ENCODE results near the gene C1orf226.

Gene C1orf226

DNA sequence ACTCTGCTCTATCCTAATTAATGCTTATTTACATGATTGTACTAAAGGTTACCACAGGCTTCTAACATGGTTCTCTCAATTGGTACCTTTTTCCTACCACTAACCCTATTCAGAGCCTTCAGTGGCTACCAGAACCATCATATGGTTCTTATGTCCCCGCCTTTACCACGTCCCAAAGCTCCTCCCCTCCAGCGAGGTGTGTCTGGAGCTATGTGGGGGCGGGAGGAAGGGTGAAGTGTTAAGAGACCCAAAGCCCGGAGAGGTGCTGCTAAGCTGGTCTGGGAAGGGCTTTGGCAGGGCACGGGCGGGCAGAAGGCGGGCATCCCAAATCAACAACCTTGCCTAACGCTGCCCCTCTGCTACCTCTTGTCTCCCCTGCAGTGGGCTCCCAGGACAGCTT lies 14.9 kb upstream of the C1orf226 start:
- no peak for DNase-seq

DNA sequence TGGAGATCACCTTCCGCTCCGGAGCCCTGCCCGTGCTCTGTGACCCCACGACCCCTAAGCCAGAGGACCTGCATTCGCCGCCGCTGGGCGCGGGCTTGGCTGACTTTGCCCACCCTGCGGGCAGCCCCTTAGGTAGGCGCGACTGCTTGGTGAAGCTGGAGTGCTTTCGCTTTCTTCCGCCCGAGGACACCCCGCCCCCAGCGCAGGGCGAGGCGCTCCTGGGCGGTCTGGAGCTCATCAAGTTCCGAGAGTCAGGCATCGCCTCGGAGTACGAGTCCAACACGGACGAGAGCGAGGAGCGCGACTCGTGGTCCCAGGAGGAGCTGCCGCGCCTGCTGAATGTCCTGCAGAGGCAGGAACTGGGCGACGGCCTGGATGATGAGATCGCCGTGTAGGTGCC lies 14.5 kb upstream of the C1orf226 start:
- no peak for DNase-seq

DNA sequence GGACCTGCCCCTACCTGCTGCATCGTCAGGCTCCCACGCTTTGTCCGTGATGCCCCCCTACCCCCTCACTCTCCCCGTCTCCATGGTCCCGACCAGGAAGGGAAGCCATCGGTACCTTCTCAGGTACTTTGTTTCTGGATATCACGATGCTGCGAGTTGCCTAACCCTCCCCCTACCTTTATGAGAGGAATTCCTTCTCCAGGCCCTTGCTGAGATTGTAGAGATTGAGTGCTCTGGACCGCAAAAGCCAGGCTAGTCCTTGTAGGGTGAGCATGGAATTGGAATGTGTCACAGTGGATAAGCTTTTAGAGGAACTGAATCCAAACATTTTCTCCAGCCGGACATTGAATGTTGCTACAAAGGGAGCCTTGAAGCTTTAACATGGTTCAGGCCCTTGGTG lies 13.8 kb upstream of the C1orf226 start:
- DNase-seq: no peak

DNA sequence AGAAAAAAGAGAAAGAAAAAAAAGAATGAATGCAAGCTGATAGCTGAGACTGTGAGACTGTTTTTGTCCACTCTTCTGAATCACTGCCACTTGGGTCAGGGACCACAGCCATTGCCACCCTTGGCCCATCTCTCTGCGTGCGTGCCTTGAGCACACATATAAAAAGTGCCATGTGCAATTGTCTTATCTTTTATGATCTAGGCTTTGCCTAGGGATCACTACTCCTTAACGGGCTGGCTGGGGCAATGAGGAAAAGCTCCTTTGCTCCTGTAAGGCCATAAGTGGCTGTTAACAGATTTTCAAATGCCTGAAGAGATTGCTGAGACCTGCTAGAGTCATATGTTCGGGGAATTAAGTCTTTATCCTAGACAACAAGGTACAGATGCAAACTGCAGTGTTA lies 13.1 kb upstream of the C1orf226 start:
- no peak for DNase-seq

DNA sequence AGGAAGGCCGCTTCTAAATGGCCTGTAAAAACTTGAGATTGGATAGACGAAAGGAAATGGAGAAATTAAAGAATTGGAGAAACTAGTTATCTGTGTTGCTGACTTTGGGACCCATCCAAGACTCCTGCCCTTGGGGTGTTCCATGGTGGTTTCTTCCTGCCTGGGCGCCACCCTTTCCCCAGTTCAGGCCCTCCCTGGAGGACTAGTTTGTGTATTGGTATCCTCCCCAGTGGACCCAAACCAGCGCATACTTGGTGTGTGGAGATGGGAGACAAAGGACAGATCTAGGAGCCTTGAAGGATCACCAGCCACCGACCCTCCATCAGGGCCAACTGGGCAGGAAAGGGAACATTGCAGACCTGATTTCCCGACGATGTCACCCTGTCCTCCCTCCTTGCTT lies 12.0 kb upstream of the C1orf226 start:
- DNase-seq: no peak

DNA sequence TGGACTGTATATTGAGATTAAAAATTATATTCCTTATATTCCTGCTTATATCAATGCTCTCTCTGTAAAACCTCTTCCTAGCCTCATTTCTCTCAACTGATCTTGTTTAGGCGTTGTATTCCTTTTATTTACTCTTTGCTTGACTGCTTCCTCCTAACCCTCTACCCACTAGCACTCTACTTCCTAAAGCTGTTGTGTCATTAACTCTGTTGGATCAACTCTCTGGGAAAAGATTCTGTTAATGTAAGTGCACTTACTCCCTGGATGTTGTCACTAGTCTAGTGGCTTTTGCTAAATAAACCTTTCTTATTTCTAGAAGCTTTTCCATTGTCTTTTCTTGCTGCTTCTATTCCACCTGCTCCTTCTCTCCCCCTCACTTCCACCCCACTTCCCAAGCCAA lies 11.4 kb upstream of the C1orf226 start:
- no peak for DNase-seq

DNA sequence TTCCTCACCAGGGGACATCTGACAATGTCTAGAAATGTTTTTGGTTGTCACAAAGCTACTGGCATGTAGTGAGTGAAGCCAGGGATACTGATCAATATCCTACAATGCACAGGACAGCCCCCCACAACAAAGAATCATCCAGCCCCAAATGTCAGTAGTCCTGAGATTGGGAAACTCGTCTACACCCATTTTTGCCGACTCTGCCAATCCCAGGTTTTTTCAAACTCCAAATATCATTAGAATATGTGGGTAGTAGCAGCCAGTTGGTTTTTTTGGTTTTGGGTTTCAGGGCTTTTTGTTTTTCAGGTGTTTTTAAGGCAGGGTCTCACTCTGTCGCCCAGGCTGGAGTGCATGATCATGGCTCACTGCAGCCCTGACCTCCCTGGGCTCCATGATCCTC lies 10.8 kb upstream of the C1orf226 start:
- DNase-seq: no peak

DNA sequence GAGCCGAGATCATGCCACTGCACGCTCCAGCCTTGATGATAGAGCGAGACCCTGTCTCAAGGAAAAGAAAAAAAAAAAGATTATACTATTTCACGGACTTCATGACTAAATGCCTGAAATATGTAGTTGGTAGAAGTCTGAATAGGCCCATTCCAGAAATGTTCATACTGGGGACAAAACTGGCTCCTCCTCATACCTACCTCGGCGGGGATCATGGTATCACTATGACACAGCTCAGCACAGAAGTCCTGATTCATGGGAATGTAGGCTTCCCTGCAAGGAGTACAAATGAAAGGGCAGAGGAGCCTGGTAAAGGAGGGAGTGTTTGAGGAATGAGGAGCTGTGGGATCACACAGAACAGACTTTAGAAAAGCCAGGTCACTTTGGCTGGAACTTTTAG lies 9.9 kb upstream of the C1orf226 start:
- no peak for DNase-seq

DNA sequence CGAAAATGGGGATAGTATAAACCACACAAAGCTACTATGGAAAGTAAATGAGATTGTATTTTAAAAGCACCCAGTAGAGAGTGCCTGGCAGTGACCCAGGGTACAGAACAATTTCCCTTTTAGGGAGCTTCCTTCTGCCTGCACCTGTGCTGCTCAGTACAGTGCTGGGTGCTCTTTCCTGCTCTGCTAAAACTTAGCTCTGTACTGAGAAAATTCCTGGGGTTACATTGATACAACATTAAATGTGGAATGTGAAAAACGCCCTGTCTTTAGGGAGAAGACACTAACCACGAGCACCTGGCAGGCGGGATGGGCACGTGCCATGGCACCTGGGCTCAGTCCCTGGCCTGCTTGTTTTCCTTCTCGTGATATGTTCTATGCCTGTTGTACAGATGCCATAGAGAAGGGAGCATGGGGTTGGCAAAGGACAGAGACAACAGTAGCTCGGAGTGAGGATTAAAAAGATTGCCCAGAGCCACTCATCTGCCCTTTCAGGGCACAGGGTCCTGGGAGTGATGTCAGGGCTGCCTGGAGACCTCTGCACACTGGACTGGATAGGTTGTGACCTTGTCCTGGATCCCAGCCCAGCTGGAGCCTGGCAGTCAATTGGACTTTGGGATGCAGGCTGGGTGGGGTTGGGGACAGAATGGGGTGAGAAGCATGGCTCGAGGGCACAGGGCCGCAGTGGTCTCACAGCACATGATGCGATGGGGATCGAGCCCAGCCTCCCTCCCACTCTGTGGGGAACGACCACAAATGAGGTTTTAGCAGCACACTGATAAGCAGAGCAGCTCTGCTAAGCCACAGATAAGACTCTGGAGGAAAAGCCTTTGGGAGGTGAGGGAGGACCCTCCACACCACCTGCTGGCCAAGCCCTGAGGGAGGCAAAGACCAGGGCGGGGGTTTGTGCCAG lies 9.1 kb upstream of the C1orf226 start:
- DNase-seq: no peak

DNA sequence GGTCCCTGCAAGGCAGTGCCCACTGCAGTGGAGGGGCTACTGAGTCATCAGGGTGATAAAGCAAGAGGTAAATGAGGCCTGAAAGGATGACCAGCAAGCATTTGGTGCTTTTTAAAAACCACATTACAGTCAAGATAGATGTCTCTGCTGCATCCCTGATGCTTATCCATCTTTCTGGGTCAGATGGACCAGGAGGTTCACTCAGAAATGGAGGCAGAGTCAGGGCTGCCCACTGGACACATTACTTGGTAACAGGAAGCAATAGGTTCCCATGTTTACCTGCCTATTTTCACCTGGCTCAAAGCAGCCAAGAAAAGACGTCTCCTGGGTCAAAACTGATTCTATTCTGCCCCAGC lies 8.5 kb upstream of the C1orf226 start:
- no peak for DNase-seq

DNA sequence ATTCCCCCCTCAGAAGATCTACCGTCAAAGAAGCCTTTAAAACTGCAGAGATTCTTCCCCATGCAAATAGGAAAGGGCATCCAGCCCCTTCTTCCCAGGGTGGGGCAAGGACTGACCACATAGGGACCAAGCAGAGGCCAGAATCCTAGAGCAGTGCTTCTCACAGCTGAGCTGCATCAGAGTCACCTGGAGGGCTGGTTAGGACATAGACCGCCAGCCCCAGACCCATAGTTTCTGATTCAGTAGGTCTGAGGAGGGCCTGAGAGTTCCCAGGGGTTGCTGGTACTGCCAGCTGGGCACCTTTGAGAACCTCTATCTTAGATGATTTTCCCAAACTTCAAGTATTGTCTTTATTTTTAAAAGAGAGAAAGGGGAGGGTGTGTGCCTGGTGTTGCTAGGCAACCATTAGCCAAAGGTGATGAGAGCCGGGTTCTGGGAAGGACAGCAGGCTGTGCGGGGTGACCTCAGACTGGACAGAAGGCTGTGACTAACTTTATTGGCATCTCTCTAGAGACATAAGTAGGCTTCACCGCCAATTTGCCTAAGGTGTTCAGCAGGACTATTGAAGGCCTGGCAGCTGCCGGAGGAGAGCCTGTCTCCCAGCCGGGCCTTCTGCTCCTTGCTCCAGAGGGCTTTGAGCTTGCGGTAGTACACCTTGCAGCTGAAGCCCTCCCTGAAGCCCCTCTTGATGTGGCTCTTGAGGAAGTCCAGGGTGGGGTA lies 7.8 kb upstream of the C1orf226 start:
- DNase-seq: no peak

DNA sequence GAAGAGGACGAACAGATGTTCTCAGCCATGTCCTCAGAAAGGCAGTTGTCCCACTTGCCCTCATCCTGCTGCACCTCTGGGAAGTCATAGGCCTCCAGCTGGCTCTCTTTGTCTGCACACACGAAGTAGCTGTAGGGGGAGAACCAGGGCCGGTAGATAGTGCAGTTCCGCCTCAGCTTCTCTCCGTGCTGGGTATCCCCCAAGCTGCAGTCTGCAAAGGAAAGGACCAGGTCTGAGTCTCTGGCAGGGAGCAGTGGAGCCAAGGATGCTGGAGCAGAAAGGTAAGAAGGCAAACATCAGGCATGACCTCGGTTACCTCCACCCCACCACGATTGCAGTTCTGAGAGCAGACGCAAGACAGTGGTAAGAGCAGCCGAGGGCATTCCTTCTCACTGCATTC lies 7.1 kb upstream of the C1orf226 start:
- no peak for DNase-seq

DNA sequence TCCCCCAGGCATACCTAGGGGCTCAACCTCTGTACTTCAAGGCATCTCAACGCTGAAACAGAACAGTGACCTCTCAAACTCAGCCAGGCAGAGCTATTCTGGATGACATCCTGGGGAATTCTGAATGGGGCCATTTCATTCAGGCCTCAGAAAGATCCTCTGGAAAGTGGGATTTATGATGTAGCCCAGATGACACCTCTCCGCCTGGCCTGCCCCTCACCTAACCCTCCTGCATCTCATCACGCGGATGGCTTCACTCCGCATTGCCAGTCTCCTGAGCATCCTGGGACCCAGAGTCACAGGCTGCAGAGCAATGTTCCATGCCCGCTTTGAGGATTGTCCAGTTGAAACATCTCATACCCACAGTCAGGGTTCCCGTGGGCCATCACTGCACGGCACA lies 6.1 kb upstream of the C1orf226 start:
- DNase-seq: no peak

DNA sequence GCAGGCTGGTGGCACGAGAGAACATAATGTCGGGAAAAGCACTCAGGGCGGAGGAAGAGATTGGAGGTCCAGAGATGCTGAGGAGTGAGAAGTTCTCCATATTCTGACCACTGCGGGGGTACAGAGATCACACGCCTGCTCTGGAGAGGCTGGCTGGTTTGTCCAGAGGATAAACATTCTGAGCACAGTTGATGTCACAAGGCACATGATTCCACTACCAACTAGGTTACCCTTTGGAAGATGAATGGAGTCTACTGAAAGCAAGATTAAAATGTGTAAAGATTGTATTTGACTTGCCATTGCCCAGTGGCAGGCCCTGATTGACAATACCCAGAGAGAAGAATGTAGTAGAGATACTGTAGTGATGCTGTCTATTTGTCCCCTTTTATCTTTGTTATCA lies 4.8 kb upstream of the C1orf226 start, which contains the start of gene SPATA46:
Gene SPATA46 (minus strand): TSS at position 164 of the 400 bp plus-strand sequence. CDS start 64 bp downstream, at position 100.
- no peak for DNase-seq

DNA sequence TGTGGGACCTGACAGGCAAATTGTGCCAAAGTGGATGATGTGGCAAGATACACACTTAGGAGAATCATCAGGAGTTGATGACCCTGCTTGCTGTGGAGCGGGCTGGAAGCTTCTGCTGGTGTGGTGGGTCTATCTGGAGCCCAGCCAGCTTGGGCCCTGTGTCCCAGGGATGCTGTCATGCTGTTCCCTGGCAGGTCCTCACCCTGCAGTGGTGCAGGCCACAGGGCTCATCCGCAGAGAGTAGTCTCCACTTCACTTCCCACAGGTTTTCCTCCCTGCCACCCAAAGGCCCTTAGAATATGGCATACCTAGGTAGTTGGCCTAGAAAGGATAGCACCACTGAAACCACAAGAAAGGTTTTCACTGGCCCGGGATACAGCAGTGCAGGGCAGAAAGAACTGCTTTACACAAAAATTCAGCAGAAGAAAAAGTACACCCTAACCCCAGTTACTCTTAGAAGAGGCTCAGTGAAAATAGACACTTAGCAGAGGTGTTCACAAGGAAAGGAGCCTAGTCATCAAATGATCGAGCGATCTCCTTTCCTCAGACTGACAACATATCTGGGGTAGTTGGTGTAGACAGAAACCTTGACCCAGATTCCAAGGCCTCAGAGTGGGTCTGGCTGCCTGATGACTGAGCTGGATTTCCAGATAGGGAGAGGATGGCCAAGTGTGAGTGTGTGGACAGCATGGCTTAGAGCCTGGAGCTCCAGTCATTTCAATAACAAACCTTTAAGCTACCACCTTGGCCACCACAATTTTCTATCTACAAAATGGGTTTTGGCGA lies 1.3 kb upstream of the C1orf226 start:
- no peak for DNase-seq

DNA sequence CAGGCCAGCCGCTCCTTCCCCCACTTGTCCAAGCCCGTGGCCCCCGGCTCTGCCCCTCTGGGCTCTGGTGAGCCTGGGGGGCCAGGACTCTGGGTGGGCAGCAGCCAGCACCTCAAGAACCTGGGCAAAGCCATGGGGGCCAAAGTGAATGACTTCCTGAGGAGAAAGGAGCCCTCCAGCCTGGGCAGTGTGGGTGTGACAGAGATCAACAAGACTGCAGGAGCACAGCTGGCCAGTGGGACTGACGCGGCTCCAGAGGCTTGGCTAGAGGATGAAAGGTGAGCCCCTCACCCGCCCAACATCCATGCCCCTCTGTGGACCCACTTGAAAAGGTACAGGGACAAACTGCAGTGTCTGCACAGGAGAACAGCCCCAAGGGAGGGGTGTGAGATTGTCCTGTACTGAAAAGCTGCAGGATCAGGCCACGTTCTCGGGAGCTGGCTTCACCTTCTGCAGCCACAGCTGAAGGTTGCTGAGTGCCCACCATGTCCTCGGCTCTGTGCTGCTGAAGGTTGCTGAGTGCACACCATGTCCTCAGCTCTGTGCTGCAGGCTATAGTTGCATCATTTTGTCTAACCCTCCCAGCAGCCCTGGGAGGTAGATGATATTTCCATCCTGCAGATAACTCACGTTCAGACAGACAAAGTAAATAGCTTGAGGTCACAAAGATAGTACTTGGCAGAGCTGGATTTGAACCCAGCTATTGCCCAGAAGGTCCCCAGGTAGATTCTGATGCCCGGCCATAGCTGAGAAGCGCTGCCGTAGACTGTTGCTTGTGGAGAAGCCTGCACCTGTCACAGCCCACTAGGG lies 618 bp downstream of the C1orf226 start:
- no peak for DNase-seq

DNA sequence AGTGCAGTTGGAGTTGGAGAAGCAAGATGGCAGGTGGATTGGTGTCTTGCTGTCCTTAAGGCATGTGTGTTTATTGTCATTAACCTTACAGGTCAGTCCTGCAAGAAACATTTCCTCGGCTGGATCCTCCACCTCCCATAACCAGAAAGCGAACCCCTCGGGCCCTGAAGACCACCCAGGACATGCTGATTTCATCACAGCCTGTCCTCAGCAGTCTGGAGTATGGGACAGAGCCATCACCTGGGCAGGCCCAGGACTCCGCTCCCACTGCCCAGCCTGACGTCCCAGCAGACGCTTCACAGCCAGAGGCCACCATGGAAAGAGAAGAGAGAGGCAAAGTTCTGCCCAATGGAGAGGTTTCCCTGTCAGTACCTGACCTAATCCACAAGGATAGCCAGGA lies 1.6 kb downstream of the C1orf226 start:
- no peak for DNase-seq

DNA sequence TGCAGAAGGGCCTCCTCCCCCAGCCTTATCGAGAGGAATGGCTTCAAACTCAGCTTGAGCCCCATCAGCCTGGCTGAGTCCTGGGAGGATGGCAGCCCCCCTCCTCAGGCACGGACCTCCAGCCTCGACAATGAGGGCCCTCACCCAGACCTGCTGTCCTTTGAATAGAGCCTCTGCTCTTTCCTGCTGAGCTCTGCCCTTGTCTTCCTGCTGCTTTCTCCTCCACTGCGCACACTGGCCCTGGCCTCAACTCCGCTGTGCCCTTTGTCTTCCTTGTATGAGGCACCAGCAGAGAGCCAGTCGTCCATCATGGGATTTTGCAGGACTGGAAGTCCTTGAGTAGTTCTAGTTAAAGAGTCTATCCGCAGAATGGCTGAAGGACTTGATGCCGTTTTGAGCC lies 2.0 kb downstream of the C1orf226 start:
- no peak for DNase-seq

DNA sequence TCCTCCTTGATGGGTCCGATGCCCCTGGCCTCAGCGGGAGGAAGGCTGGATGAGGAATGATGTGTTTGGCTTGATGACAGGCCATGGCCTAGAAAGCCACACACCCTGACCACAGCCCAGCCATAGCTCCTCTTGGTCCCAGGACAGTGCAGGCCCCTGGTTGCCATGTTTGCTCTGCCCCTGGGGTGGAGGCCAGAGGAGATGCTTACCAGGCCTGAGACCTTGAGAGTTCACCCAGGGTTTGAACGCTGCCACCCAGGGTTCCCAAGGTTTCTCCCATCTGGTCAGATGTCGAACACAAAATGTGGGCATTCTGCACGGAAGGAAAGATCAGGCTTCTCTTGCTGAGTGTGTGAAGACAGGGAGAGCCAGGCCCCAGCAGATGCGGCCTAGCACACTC lies 2.6 kb downstream of the C1orf226 start:
- DNase-seq: no peak

DNA sequence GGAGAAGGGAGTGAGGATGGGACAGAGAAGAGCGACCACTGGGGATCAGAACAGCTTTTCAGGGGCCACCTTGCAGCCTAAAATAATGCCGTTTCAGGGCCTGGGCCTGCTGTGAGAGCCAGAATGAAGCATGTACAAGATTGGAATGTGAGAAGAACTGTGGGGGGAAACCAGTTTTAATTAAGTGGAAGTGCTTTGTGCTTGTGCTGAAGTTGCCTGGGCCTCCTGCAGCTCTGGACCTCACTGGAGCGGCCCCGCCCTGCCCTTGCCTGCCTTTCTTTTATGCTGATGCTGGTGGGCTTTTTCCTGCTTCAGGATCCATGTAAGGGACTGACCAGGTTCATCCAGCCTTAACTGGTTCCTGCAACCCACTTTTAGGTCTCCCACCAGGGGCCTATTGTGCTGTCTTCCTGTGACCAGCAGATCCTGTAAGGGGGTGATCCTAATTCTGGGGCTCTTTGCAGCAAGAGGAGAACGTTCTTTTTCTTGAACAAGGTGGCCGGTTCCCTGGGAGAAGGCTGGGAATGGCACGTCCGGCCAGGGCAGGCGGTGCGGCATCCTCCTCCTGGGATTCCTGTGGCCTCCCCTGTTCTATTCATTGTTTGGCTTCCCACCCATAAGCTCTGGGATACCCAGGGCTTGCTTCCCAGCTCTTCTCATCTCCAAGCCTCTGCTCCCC lies 3.2 kb downstream of the C1orf226 start:
- DNase-seq: no peak

DNA sequence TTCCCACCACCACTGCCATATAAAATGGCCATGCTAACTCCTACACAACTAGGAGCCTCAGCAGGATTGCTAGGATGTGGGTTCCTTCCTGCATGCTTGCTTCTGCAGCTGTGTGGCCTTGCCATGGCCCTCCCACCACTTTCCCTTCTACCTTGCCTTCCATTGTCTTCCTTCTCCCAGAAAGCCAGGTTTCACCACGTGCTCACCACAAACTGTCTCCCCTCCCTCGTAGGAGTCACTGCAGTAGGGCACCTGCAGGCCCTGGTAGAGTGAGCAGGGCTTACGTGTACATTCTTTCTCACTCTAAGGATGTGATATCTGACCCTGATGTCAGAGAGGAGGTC lies 3.7 kb downstream of the C1orf226 start:
- DNase-seq: no peak

DNA sequence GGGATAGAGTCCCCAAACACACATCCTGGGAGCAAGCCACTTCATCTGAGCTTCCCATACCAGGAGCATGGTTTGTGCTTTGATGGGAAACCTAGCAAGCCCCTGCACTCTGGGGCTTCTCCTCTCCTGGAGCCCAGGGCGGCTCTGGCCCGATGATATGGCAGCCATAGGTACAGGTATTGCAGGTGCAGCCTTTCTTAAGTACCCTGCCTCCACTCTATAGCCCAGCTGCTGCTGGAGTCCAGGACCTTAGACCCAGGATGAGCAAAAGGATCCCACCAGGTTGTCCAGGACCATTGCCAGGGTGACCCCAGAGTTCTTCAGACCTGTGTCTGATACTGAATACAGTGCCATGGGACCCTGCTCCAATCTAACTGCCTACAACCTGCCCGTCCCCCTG lies 4.2 kb downstream of the C1orf226 start:
- no peak for DNase-seq
